Stimulated activated CD8-positive, alpha-beta memory T cell treated with anti-CD3 and anti-CD28 coated beads, Interleukin-15, amount 100 ng/mL, for 48 hours (primary cell): ENCODE data around the gene PHKB.

Experiments used
- DNase-seq, 2 donors: peaks; one replicate each; pipeline ENCODE4 v3.0.0-alpha.2; 2020; ENCODE audit warnings: low read depth in 2 of 2

PHKB gene

DNA sequence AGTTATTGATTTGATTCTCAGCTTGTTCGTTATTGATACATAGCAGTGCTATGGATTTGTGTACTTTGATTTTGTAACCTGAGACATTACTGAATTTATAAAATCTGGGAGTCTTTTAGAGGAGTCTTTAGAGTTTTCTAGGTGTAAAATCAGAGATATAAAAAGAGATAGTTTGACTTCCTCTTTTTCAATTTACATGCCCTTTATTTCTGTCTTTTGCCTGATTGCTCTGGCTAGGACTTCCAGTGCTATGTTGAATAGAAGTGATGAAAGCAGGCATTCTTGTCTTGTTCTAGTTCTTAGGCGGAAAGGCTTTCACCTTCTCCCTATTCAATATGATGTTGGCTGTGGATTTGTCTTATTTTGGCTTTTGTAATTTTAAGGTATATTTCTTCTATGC lies 106.2 kb downstream of the PHKB start:
- DNase-seq = no peak

DNA sequence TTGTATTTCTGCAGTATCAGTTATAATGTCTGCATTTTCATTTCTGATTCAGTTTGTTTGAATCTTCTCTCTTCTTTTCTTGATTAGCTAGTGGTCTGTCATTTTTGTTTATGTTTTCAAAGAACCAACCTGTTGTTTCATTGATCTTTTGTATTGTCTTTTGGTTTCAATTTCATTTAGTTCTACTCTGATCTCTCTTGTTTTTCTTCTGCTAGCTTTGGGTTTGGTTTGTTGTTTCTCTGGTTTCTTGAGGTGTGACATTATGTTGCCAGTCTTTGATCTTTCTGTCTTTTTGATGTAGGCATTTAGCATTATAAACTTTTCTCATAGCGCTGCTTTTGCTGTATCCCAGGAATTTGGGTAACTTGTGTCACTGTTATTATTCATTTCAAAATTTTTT lies 107.2 kb downstream of the PHKB start:
- DNase-seq = no peak

GRCh38 chr16:47571049-47571448 lies 109.9 kb downstream of the PHKB start:
- no peak for DNase-seq

GRCh38 chr16:47571711-47572110 lies 110.6 kb downstream of the PHKB start:
- DNase-seq = no peak

DNA sequence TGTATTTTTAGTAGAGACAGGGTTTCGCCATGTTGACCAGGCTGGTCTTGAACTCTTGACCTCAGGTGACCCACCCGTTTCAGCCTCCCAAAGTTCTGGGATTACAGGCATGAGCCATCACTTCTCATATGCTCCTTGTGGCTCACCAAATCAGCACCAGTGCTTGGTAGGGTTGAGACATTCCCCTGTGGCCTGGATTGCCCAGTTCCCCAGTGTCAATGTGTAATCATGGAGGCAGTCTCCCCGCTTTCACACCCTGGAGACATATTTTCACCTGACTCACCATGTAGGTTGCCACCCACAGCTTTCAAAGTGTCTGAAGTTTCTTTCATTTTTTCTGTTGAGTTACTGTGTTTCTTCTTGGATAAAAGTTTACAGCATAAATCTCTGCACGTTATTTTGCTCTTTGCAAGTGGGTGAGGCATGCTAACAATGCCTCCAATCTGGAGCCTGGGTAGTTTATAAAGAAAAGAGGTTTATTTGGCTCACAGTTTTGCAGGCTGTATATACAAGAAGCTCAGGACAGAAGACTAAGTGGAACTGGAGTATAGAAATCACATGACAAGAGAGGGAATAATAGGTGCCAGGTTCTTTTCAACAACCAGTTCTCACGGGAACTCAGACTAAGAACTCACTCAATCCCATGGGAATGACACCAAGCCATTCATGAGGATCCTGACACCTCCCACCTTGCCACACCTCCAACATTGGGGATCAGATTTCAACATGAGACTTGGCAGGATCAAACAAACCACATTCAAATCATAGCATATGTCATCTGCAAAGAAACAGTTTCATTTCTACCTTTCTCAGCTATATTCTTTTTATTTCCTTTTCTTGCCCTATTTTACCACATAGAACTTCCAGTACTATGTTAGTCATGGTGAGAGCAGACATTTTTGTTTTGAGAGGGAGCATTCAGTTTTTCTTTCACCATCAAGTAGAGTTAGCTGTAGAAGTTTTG lies 113.2 kb downstream of the PHKB start:
- peak; percentile 5 to 42 for DNase-seq

DNA sequence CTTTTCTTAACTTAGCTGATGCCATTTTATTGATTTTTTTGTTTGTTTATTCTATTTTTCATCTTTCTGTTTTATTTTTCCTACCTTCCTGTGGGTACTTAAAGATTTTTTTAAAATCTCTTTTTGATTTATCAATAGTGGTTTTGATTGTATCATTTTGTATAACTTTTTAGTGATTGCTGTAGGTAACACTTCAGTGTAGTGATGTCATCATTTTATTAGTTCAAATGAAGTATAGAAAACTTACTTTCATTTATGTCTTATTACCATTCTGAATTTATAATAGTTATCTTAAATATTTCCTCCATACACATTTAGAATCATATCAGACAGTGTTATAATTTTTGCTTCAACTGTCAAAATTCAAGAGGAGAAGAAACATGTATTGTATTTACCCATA lies 115.9 kb downstream of the PHKB start:
- no peak for DNase-seq

- no peak for DNase-seq
Measured at GRCh38 chr16:47578033-47578432, 116.9 kb downstream of the PHKB start.

GRCh38 chr16:47578573-47578972 lies 117.4 kb downstream of the PHKB start:
- no peak for DNase-seq

DNA sequence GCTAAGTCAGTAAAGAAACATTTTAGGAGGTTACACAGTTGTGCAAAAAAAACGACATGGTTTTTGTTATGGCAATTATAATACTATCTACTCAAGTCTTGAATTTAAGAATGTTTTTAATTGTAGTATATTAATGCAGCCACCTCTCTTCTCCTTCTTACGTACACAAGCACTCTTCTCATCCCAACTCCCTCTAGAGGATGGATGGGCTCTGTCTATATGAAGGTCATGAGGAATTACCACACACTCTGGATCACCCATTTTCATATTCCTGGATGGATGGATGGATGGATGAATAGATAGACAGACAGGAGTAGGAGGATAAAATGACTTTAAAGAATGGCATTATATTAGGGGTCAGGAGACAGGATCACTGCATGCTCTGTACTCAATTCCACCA lies 120.0 kb downstream of the PHKB start:
- no peak for DNase-seq

- DNase-seq = no peak
Measured at GRCh38 chr16:47584464-47585225, 123.5 kb downstream of the PHKB start.

- no peak for DNase-seq
Measured at GRCh38 chr16:47586121-47586520, 125.0 kb downstream of the PHKB start.

DNA sequence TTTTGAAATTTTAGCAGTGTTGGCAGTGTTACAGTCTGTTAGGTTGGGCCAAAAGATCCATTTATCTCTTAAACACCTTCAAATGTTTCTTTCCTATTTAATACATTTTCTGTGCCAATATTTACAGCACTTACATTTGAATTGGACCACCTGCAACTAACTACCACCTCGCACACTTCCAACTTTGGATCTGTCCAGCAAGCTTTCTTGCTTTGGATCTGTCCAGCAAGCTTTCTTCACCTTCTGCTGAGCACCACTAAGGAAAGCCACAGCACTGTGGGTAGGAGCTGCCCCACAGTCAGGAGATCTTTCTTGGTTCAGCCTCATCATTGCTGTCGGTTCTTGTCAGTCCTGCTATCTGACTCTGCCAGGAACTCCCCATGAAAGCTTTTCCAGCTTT lies 129.3 kb downstream of the PHKB start:
- DNase-seq = no peak

- no peak for DNase-seq
Measured at GRCh38 chr16:47592232-47592631, 131.1 kb downstream of the PHKB start.

DNA sequence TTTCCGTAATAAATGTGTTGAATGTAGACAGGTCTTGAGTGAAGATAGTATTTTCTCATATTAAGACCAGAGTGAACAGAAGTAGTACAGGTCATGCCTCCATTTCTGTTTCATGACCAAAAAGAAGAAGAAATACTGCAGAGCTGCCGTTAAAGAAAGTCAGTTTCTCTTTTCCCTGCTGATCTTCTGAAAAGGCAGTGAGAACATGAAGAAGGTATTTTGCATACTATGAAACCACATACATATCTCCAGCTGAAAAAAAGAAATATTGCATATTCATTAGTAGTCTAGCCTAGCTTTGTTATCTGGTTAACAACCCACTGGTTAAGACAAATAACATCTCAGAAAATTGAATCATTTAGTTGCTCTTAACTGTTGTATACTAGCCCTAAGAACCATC lies 138.4 kb downstream of the PHKB start:
- DNase-seq = no peak

- DNase-seq = no peak
Measured at GRCh38 chr16:47600376-47600775, 139.2 kb downstream of the PHKB start.

- DNase-seq = no peak
Measured at GRCh38 chr16:47604306-47604705, 143.2 kb downstream of the PHKB start.

GRCh38 chr16:47611042-47611441 lies 149.9 kb downstream of the PHKB start:
- no peak for DNase-seq

- DNase-seq = no peak
Measured at GRCh38 chr16:47611848-47612493, 150.8 kb downstream of the PHKB start.

- no peak for DNase-seq
Measured at GRCh38 chr16:47612711-47613110, 151.6 kb downstream of the PHKB start.

DNA sequence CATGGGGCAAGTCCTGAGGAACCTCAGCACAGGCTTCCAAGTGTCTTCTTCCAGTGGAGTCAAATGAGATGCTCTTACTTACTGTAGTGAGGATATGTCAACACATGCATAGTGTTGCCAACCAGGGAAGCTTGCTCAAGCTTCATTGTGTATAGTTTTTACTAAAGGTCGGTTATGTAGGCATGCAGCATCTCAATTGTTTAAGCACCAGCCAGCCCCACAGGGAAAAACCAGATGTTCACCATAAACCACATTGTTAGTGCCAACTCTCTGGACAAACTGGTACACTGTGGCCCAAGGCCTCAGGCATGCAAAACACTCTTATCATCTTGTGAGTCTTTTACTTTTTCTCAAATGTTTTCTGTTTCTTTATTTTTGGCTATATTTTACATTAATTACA lies 152.1 kb downstream of the PHKB start:
- DNase-seq = no peak

DNA sequence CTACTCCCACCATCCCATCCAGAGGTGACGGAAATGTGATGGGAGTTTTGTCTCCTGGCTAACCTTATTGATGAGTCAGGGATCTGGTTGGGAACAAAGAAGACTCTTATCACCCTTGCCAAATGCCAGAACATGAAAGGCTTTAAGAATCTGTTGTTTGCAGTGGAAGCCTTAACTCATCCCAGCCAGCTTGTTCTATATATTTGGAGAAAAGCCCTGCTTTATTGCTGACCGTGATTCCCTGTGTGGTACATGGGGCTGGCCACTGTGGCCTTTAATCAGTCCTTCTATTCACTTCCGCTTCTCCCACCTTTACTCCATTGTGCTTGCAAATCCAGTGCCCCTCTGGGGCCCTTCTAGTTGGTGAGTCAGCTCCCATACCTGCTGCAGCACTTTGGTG lies 156.6 kb downstream of the PHKB start:
- no peak for DNase-seq

- no peak for DNase-seq
Measured at GRCh38 chr16:47622451-47623176, 161.5 kb downstream of the PHKB start.
